Panc1 (cell line): Measurements from ENCODE around the gene PRRG4.

ENCODE experiments used
- TCF7L2 ChIP-seq: IDR thresholded peaks from 2 replicates; pipeline ENCODE4 v1.6.1; 2011; ENCODE audit warnings: mild to moderate bottlenecking, low read depth, low read length, inconsistent platforms
- TF ChIP-seq, protein P1 (sequence below): fragments of 450-650 bp; IDR thresholded peaks from 2 replicates; pipeline ENCODE4 v1.5.1; 2017; ENCODE audit warnings: mild to moderate bottlenecking
- TF ChIP-seq, protein P2 (sequence below), 2 experiments: IDR thresholded peaks; 2 replicates each; pipeline ENCODE4 v1.6.1; 2011 to 2012; ENCODE audit warnings: low read depth in 2 of 2, control low read depth in 1 of 2, low read length in 1 of 2, mild to moderate bottlenecking in 1 of 2, moderate library complexity in 1 of 2; ENCODE audit not compliant: insufficient read depth in 1 of 2

DNA sequence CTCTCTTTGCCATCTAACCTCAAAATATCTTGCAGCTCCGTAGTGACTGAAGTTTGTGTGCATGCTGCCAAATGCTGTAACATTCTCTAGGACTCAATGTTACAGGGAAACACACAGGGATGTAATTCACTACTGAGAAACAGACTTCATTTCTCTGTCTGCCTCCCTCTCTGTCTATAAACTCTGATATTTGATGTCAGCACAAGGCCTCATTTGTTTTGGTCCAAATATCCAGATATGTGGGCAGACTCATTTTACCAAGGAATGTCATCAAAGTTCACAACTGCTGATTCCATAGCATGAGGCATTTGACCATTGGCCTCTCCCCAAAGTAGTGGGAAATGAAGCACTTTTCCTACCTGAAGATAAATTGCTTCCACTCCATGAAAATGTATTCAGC, 2.5 kb upstream of the PRRG4 start:
- TF ChIP-seq, protein P1, sequence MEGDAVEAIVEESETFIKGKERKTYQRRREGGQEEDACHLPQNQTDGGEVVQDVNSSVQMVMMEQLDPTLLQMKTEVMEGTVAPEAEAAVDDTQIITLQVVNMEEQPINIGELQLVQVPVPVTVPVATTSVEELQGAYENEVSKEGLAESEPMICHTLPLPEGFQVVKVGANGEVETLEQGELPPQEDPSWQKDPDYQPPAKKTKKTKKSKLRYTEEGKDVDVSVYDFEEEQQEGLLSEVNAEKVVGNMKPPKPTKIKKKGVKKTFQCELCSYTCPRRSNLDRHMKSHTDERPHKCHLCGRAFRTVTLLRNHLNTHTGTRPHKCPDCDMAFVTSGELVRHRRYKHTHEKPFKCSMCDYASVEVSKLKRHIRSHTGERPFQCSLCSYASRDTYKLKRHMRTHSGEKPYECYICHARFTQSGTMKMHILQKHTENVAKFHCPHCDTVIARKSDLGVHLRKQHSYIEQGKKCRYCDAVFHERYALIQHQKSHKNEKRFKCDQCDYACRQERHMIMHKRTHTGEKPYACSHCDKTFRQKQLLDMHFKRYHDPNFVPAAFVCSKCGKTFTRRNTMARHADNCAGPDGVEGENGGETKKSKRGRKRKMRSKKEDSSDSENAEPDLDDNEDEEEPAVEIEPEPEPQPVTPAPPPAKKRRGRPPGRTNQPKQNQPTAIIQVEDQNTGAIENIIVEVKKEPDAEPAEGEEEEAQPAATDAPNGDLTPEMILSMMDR = no peak
- TF ChIP-seq, protein P2, sequence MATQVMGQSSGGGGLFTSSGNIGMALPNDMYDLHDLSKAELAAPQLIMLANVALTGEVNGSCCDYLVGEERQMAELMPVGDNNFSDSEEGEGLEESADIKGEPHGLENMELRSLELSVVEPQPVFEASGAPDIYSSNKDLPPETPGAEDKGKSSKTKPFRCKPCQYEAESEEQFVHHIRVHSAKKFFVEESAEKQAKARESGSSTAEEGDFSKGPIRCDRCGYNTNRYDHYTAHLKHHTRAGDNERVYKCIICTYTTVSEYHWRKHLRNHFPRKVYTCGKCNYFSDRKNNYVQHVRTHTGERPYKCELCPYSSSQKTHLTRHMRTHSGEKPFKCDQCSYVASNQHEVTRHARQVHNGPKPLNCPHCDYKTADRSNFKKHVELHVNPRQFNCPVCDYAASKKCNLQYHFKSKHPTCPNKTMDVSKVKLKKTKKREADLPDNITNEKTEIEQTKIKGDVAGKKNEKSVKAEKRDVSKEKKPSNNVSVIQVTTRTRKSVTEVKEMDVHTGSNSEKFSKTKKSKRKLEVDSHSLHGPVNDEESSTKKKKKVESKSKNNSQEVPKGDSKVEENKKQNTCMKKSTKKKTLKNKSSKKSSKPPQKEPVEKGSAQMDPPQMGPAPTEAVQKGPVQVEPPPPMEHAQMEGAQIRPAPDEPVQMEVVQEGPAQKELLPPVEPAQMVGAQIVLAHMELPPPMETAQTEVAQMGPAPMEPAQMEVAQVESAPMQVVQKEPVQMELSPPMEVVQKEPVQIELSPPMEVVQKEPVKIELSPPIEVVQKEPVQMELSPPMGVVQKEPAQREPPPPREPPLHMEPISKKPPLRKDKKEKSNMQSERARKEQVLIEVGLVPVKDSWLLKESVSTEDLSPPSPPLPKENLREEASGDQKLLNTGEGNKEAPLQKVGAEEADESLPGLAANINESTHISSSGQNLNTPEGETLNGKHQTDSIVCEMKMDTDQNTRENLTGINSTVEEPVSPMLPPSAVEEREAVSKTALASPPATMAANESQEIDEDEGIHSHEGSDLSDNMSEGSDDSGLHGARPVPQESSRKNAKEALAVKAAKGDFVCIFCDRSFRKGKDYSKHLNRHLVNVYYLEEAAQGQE (IDR thresholded peaks at IDR 0.05; ENCODE audit: insufficient read depth in 1 of 2, low read depth in 2 of 2, low read length in 1 of 2) = no peak
- no peak for TF ChIP-seq TCF7L2
